IPS DF 4.7 (cell line): ENCODE data around the gene IL21.
"Not testable (repeated sequence)": the region's sequence is repeated elsewhere in the genome, so short reads cannot be mapped to it uniquely, and the experiment has no call there.

ENCODE experiments used
- DNase-seq: peaks from one replicate; pipeline ENCODE4 v3.0.0-alpha.2; 2013; ENCODE audit warnings: low spot score; ENCODE audit errors: extremely low read depth

Gene IL21

DNA sequence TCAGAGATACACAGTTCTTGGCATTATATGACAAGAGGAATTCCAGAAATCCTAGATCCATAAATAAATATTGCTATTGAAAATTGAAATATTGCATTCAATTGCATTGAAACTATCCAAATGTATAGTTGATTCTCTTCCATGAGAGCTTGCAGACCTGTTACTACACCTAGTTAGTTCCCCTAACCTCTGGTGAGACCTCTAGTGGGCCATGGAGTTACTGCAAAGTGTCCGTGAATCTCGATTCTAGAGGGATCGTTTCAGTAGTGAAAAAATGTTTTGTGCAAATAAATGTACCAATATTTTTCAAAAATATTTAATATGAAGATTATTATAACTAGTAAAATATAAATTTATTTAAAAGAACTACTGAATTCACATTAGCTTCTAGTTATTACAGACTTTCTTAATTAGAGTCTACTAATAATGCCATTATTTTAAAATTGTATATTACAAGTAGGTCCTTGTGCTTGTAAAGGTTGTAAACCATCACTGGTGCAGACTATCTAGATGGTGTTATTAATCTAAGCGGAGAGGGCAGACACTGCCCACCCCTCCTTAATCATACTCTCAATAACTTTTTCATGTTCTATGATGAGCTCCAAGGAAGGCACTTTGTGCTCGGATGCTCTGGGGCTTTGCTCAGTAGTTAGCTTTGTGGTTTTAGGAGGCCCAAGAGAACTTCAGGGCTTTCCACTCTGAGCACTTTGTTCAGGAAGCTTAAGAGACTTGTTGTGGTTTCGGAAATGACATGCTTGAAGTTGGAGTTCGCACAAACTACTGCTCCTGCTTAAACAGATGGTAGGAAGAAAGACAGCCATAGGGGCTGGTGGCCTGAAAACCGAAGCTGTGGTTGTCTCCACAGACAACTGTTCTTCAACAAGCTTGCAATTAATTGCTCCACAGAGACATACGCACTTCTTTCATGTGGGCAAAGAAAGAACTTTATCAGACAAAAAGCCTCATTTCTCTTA lies 42.8 kb downstream of the IL21 start:
- DNase-seq, result peak; percentile 28

DNA sequence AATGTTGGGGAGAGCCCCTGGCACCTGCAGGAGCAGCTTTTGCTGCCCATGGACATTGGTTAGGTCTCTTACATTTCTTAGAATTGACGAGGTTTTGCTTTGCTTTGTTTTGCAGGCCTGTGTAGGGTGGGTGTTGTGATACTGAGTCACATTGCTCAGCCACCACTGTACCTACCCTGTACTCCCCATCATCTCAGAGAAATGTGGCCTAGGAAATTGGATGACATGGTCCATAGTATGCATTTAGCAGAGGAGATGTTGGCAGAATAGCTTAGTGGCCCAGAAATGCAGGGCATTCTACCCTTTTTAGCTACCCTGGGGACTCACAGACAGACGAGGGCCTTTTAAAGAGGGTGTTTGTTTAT lies 43.7 kb downstream of the IL21 start:
- DNase-seq, result no peak

GRCh38 chr4:122576261-122577188 lies 44.3 kb downstream of the IL21 start:
- peak; percentile 14 for DNase-seq

GRCh38 chr4:122574347-122574746 lies 46.5 kb downstream of the IL21 start:
- not testable (repeated sequence) for DNase-seq

DNA sequence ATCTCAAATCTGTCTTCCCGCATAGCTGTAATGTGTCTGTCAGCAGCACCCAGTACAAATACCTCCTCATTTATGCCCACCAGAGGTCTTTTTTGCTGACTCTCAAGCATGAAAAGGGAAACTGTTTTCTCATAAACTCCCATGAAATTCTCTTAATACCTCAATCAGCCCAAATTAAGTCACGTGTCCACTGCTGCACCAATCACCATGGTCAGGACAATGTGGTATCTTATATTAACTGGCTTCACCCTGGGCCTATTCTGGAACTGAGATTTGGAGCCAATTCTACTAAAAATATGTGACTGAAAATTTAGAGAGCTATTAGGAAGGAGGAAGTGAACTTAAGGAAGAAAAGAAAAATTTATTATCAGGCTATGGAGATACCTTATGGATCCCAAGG lies 58.4 kb downstream of the IL21 start:
- DNase-seq, result no peak
